GM18520 (cell line): ENCODE measurements around the gene KSR2.

Experiments used
- ATAC-seq: cut with Tn5 transposase; IDR thresholded peaks from one replicate; pipeline ENCODE4 v1.9.1; 2021; ENCODE audit not compliant: unreplicated experiment

The KSR2 gene

DNA sequence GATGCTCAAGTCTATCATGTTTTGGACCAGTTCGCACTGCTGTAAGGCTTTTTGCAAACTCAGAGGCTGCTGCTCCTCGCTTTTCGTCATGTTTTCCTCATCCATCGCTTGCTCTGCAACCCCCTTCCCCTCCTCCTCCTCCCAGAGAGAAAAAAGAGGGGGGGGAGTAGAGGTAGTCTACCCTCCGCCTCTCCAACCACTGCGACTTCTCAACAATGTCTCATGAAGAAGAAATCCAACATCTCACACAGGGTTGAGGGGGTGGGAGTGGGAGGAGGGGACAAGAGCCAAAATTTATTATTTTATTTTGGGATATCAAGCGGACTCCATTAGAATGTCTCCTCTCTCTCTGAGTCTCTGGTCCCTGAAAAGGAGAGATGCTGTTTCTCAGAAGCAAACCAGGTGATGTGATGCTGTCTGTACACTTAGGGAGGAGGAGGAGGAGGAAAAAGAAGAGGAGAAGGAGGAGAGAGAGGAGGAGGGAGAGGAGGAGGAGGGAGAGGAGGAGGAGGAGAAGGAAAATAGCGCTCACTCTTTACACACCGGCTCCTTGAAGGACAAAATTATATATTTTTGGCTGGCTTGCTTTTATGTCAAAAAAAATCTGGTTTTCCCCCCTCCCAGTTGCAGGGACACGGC, 520 bp downstream of the KSR2 start:
- ATAC-seq, result no peak

DNA sequence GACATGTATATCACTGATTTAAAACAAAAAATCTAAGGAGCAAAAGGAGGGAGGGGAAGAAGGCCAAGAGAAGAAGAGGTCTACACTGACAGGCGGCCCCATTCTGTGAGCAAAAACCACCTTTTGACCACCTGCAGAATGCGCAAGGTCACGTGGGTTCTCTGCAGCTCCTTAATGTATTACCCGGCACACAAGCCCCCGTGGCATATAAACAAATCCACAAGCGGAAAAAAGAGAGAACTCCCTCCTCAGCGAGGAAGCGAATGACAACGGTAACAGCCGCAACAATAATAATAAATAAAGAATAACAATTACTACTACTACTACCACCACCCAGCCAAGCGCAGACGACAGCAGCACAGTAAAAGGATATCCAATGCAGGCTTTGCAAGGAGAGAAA, 1.3 kb downstream of the KSR2 start:
- ATAC-seq, result no peak

DNA sequence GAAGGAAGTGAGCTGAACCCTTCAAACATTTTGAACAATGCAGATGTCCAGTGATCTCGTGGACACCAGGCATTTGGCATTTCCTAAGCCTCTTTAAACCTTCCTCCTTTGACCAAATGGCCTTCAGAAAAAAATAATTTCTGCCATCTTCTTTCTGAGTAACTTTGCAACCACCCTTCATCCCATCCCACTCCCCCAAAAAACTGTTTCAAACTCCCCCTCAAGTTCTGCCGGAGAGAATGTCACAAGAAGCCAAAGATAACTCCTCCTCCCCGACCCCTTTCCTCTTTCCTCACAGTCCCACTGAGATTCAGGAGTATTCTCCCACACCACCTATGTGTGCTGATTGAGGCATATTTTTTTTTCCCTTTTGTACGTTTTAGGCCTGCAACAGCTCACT, 1.7 kb downstream of the KSR2 start:
- no peak for ATAC-seq

DNA sequence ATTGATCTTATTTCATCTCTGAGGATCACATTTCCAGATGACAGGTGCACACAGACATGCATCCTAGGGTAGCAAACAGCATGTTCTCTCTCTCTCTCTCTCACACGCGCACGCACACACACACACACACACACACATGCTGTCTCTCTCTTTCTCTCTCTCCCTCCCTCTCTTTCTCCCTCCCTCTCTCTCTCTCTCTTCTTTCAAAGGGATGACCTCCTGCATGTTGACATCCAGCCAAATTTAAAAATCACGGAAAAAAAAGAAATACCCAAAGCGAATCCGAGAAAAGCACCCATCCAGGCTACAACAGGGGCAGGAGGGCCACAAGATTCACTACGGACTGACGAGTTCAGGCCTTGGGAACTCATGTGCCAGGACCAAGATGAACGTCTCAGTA, 2.3 kb downstream of the KSR2 start:
- ATAC-seq, result no peak

DNA sequence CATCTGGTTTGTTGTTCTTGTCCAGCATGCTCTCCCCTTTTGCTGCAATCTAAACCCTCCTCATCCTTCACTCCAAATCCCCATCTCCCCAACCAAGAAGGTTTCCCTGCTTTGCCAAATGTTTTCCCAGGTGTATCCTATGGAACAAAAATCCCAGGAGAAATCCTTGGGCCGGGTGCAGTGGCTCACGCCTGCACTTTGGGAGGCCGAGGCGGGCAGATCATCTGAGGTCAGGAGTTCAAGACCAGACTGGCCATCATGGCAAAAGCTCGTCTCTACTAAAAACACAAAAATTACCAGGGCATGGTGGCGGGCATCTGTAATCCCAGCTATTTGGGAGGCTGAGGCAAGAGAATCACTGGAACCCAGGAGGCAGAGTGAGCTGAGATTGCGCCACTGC, 5.0 kb downstream of the KSR2 start:
- no peak for ATAC-seq

DNA sequence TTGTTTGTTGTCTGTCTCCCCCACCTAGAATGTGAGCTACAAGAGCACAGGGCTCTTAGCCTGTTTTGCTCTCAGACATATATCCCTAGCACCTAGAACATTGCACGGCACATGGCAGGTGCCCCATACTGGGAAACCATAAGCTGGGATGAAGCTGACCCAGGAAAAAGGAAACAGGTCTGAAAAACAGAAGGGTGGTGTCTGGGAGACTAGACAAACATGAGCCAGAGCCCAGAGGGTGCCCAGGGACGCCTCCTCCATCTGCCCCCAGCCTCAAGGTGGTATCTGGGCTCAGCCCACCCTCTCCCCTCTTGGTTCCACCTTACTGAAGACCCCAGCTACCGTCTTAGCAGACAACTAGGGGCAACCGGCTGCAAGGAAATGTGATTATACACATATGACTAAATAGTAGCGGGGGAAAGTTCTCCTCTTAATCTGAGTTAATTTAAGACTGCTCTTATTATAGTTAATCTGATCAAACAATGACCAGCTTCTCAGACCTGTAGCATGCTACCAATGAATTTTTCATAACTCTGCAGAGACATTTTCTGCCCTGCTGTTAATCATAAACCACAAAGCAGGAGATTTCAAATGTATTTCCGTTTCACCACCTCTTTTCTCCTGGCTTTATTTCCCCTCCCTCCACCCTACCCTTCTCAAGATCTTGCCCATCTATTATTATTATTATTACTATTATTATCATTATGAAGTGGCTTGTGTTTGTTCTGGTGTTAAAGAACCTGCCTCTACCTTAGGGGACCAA, 31.9 kb downstream of the KSR2 start:
- ATAC-seq, result no peak

DNA sequence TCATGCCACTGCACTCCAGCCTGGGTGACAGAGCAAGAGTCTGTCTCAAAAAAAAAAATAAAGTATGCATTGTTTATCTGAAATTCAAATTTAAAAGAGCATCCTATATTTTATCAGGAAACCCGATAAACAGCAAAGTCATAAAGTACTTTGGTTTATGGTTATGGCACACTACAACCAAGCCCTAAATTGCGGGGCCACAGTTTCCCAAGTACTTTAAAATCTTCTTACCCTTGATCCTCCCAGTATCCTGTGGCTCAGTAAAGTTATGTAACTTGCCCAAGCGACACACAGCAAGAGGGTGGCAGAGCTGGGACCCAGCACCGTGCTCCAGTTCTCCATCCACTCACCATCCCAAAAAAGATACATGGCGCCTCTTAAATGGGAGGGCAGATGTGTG, 35.2 kb downstream of the KSR2 start:
- no peak for ATAC-seq

DNA sequence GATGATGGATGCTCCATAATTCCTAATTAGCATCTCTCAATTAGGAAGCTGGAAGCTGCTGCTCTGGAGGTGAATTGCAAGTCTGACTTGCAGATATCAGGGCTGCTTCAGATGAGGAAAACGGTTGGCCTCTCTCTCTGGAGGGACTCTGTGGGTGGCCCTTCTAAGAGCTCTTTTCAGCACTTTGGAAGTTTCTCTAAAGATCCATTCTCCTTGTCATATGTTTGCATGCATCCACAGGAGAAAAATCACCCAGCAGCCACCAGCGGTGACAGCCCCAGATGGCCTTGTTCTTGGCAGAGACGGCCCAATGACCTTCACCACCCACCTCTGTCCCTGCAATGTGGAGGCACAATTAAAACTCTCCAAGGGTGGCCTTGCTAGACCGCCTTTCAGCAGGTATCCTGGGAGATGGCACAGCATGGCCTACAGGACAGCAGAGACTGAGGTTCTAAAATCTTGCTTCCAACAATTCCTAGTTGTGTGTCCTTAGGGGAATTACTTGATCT, 42.3 kb downstream of the KSR2 start:
- ATAC-seq, result no peak

DNA sequence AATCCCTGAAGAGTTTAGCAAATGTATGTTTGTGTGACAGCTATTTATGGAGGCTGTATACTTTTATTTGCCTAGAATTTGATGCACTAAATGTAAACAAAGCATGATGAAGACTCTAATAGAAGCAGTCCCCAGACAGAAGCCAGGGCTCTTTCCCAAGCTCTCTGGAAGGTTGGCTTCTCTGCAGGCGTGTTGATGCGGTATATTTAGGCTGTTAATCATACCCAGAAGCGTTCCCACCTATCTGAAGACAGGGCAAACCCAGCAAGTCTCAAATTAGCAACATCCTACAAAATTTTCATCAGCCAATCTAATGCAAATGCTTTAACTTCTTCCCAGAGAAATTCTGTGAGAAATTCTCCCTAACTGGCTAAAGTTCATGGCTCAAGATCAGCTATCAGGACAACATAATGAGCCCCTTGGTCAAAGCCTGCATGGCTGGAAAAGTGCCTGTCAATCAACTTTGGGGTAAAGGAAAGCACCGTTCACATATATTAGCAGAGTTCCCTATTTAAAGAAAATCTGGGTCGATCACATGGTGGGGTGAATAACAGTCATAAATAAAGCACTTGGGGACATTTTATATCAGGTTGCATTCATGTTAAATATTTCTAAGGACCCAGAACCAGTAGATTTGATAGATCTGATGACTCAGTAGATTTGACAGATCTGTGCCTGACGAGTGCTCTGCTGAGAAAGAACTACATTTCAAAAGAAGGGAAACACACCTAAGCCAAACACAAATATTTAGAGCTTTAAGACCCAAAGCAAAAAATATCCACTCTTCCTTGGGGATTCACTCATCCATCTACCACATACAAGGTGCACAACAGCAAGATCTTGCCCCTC, 46.6 kb downstream of the KSR2 start:
- no peak for ATAC-seq

DNA sequence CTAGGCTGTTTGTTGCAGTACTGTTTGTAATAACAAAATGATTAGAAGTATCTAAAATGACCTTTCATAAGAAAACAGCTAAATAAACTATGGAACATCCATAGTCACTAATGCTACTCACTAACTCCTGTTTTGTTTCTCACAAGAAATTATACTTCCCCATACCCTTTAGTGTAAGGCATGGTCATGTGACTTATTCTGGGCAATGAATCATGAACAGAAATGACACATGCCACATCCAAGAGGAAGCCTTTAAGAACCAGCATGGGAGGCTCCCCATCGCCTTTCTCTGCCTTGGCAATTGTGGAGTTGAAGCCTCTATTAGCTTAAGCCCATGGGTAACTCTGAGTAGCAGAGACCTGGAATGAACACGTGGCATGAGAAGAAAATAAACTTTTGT, 49.3 kb downstream of the KSR2 start:
- no peak for ATAC-seq

DNA sequence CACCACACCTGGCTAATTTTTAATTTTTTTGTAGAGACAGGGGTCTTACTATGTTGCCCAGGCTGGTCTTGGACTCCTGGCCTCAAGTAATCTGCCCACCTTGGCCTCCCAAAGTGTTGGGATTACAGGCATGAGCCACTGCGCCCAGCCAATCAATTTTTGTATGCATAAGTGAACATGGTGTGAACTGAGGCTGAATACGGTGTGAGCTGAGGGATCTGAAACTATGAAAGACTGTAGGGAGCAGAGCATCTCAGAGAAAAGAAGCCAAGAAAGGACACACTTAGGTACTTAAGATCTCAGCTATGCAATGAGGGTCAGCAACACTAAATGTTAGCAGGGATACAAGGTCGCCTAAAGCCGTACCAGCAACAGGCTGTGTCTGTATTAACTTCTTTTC, 54.1 kb downstream of the KSR2 start:
- ATAC-seq, result no peak

DNA sequence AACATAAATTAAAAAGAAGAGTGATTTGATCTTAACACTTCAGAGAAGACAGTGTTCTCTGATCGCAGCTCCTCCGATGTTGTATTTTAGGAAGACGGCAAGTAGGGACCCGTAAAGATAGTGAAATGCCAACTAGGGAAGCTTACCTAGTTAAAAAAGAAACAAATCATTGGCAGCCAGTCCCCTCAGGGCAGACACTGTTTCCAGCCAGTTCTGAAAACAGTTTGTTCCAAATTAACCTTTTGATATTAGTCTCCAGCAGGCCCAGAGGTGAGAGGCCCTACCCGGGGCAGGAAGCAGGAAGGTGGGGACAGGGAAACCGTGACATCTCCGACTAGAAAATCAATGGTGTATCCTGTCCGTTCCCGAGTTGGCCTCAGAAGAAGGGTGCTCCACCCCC, 56.0 kb downstream of the KSR2 start:
- ATAC-seq, result no peak

DNA sequence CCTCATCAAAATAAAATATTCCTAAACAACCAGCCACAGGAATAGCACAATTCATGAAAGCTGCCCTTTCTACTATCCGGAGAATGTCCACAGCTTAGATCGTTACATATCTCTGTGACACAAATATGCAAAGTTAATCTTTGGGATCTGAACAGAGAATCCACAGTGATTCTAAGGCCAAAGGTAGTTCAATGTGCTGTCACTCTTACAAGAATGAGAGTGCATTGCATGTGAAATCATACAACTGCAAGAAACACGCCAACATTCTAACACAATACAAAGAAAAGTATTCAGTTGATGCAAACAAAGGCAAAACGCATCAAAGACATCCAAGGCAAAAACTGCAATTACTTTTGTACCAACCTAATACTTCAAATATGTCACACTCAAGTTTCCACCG, 60.4 kb downstream of the KSR2 start:
- ATAC-seq, result no peak

DNA sequence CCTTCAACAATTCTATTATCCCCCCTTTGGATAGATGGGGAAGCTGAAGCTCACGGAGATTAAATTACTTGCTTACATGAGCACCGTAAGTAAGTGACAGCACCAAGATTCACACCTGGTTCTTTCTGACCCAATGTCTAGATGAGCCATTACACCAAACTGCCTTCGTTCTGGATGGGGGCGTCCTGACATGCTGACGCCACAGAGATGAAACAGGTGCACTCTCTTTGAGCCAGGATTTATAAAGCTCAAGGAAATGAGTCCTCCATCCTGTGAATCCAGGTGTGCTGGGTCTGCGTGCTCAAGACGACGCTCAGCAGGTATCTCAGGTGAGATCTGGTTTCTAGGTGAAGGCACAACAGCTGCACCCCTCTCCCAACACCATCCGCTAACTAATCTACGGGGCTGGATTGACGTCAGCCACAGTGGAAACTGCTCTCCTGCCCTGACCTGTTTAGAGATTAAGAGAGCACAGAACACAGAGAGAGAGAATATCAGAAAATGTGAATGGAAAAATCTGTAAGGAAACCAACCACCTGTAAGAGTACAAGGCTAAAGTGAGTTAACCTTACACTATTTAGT, 61.6 kb downstream of the KSR2 start:
- ATAC-seq, result no peak

DNA sequence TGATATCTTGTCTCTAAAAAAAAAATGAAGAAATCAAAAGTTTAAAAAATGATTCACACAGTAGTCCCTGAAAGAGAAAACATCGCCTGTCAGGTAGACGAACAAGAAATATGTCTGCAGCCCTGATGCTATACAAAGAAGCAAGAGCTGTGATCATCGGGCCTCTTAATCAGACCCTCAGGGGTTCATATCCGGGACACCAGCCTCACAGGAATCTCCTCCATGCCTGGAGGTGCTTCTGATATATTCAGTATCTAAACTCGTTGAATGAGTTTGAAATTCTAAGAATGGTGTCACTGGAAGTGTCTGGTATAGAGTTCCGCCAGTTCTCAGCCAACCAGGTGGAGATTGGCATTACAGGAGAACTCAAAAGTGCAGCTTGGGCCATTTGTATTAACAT, 64.7 kb downstream of the KSR2 start:
- ATAC-seq, result no peak

DNA sequence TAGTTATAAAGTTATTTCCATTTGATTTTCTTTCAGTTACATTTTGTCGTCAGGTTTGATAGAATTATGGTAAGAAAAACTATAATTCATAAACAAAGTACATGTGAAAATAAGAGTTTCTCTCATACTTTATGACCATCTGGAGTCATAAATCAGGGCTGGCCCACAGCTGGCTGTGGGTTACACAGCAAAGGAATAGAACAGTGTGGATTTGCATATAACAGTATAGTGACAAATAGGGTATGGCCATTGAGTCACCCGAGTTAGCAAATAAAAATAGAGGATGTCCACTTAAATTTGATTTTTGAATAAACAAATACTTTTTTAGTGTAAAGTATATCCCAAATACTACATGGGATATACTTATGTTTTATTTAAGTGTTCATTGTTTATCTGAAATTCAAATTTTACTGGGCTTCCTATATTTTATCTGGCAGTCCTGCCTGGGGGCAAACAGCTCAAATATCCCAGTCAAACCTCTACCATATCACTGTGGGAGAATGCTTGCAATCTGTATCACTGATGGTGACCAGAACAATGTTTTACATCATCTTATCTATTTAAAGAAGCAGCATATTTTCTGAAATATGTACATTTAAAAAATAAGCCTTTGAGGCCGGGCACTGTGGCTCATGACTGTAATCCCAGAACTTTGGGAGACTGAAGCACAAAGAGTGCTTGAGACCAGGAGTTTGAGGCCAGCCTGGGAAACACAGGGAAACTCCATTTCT, 65.5 kb downstream of the KSR2 start:
- ATAC-seq, result no peak

DNA sequence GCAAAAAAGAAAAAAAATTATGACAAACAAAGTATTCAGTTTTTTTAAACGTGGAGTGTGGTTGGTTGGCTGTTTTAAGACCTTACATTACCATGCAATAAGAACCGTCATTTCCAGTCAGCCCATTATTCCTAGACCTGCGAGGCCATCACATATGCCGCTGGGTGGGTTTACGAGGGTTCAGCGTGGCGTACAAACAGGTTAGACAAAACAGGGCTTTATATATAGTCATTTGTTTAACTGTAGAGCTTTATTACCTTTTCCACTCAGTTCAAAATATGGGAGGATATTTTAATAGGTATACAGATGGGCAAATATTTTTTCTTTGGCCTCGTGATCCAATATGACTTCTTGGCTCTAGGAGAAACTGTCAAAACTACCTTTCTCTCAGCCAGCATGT, 67.2 kb downstream of the KSR2 start:
- no peak for ATAC-seq

DNA sequence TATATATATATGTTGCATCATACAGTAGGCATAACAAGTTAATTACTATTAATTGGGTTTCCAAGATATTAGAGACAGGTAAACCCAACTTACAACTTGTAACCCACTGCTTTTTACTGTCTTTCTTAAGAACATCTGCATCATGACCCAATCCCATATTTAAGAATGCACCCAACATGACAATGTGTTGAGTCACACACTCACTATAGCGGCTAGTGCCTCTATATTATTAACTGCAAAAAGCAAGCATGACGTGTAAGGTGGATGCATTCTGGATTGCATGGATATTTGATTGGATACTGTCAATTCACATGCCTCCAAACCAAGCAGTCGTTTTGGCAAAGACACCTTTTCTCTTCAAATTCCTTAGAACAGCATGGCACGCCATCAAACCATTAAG, 68.2 kb downstream of the KSR2 start:
- ATAC-seq, result no peak

DNA sequence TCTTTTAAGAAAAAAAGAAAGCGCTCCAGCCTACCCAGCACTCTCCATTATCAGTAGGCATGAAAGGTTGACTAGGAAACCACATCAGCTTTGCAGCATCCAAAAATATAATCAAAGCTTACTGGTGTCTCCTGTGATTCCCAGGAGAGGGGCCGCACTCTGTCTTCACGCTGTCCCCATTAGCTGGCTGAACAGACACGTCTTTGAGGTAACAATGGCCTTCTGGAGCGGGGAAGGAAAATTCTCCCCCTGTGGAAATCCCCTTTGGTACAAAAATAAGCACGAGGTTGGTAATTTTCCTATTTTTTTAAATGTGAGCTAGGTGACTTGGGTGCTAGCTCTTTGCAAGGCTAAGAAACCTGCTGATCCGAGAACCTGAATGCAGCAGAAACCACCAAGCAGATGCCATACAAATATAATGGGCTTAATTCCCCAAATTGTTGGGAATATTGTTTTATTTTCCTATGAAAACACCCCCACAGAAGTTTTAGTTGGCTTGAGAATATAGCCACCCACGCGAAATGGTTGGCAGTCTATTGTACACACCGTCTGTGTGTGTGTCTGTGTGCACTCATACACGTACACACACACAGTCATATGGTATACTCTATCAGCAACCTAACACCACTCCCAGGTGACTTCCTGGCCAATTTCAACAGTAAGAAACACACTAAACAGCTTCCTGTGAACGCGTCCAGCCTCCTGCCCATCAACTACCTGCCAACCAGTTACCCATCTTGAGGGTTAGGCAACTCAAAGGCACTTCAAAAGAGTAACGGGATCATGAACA, 71.2 kb downstream of the KSR2 start:
- ATAC-seq, result no peak

DNA sequence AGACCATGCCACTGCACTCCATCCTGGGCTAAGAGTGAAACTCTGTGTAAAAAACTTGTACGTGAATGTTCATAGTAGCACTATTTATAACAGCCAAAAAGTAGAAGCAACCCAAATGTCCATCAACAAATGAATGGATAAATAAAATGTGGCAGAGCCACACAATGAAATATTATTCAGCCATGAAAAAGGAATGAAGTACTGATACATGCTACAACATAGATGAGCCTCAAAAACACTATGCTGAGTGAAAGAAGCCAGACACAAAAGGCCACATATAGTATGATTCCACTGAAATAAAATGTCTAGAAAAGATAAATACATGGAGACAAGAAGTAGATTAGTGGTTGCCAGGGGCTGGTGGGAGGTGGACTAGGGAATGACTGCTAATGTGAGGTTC, 72.8 kb downstream of the KSR2 start:
- ATAC-seq, result no peak
